ENCODE results near the gene CD248.
"Not testable (repeated sequence)": the region's sequence is repeated elsewhere in the genome, so short reads cannot be mapped to it uniquely, and the experiment has no call there.

Gene CD248

DNA sequence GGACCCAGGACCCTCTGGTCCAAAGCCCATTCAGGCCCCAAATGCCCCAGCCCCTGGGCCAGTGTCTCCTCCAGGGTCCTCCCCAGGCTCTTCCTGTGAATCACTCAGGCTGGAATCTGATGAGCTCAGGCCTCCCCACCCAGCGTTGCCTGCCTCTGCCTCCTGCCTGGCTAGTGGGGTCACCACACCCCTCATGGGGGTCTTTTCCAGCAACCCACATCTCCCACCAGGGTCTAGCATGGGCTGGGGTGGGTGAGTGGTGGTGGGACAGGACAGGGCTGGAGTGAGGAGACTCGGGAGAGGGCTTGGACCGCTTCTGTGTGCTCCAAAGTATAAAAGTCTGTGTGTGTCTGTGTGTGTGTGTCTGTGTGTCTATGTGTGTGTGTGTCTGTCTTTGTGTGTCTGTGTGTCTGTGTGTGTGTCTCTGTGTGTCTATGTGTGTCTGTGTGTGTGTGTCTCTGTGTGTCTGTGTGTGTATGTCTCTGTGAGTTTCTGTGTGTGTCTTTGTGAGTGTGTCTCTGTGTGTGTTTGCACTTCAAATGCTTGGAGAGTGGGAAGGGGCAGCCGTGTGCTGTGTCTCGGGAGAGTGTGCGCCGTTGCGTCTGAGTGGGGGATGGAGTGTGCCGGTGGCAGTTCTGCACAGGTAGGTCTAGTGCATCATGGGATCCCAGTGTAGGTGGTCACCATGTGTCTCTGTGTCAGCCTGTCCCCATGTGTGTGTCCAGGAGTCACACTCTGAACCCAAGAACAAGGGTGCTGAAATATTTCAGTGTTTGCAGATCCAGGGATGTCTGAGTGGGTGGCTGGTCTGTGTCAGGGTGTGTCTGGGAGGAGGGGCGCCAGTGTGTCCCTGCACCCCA, 10.6 kb upstream of the CD248 start:
- no peak for DNase-seq

DNA sequence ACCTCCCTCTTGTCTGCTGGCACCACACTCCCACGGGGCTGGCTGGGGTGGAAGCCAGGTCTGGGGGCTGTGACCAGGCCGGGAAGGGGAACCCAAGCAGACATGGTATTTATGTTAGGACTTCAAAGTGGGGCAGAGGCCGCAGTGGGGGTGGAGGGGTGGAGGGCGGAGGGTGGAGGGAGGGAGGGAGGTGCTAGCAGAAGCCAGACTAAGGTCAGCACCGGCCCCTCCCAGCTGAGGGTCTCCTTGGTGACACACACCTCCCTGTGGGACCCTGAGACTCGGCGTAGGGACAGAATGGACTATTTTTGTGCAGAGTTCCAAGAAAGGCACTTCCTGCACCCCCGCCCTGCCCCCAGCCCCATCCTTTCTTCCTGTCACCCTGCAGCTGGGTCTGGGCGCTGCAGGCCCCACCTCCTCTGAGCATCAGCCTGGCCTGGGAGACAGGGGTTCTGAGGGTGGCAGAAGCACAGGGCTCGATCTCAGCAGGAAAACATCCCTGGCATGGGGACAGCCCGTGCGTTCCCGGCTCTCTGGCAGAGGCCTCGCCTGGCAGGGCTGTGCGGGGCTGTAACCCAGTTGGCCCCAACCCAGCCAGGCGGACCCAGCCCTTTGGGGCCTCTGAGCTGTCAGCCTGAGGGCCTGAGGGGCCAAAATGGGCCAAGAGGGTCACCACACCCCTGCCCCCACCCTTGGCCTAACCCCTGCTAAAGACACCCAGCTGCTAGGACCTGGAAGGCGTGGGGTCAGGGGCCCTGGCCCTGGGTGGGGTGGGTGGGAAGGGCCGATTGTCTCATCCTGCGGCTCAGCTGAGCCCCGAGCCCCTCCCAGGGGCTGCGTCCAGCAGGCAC, 9.6 kb upstream of the CD248 start:
- no peak for DNase-seq

DNA sequence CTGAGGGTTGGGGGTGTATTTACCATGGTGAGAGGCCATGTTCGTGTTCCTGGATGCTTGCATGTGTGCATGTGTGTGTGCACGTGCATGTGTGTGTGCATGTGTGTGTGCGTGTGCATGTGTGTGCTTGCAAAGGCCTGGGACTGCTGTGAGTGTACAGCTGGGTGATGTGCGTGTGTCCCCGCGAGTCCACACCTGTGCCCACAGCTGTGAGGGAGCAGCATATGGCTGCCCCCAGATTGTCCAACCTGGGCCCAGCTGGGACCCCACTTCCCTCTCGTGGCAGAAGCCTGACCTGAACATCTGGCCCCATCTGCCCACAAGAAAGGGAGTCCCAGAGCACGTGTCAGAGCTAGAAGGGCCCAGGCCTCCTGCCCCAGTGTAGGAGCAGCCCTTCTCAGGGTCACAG, 8.4 kb upstream of the CD248 start:
- DNase-seq: no peak

DNA sequence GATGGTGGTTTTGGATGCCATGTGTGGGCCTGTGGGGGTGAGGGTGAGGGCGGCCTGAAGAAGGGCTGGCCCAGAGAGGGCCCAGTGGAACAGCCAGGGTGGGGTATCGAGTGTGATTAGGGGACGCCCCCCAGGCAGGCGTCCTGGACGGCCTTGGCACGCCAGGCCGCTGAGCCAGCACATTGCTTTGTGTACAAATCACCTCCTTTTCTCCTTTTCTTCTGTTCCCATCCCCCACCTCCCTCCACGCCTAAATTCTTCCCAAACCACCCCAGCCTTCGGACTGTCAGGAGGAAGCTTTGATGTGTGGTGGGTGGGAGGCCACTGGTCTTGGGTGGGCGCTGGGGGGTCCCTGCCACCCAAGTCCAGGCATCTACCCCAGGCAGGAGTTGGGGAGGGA, 7.8 kb upstream of the CD248 start:
- no peak for DNase-seq

DNA sequence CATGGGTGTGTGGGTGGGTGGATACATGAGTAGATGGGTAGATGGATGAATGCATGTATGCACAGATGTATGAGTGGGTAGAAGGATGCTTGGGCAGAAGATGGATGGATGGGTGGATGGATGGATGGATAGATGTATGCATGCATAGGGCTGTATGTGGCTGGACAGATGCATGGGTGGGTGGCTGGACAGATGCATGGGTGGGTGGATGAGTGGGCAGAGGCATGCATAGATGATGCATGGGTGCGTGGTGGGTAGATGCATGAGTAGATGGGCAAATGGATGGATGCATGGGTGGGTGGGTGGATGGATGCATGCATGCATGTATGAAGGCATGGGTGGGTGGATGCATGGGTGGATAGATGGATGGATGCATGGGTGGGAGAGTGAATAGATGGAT, 6.8 kb upstream of the CD248 start:
- no peak for DNase-seq

DNA sequence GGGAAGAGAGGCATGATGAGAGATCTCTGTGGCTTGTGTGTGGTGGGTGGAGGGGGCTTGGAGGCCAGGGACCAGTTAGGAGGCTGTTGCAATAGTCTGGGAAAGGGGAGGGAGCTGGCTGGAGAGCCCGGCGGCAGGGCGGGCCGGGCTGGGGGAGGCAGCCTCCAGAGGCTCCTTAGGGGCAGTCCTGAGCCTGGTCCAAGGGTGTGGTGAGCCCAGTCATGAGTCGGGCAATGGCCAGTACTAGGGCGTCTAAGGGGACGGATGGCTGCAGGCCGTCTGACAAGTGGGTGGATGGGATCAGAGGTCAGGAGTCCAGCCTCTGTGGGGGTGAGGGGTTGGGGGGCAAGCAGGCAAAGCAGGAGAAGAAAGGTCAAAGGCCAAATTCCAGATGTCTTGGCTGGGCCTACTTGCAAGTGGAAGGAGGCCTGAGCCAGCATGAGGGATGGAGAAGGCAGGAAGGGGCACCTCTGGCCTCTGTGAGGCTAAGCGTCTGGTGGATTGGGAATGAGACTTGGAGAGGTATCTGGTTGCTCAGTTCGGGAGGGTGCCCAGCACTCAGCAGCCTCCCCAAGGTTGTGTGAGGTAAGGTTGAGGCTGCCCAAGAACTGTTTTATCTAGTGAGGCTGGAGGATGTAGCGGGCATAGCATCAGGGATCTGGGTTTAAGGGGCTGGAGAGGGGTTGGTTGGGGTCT, 6.0 kb upstream of the CD248 start:
- no peak for DNase-seq

DNA sequence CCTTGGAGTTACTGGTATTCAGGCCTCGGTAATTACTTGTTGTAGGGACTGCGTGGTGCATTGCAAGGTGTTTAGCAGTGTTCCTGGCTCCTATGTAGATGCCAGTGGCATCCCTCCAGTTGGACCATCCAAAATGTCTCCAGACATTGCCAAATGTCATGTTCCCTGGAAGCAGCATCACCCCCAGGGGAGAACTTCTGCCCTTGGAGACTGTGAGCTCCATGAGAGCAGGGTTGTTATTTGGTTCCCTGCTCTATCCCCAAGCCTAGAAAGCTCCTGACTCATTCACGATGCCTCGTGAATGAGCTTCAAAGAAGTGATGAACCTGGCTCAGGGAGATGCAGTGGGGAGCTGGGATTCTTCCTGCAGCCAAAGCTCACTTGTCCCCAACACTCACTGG, 4.8 kb upstream of the CD248 start:
- DNase-seq: no peak

DNA sequence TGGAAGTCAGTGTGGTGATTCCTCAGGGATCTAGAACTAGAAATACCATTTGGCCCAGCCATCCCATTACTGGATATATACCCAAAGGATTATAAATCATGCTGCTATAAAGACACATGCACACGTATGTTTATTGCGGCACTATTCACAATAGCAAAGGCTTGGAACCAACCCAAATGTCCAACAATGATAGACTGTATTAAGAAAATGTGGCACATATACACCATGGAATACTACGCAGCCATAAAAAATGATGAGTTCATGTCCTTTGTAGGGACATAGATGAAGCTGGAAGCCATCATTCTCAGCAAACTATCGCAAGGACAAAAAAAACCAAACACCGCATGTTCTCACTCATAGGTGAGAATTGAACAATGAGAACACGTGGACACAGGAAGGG, 3.9 kb upstream of the CD248 start:
- not testable (repeated sequence) for DNase-seq

DNA sequence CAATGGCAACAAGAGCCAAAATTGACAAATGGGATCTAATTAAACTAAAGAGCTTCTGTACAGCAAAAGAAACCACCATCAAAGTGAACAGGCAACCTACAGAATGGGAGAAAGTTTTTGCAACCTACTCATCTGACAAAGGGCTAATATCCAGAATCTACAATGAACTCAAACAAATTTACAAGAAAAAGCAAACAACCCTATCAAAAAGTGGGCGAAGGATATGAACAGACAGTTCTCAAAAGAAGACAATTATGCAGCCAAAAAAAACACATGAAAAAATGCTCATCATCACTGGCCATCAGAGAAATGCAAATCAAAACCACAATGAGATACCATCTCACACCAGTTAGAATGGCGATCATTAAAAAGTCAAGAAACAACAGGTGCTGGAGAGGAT, 3.4 kb upstream of the CD248 start:
- not testable (repeated sequence) for DNase-seq

DNA sequence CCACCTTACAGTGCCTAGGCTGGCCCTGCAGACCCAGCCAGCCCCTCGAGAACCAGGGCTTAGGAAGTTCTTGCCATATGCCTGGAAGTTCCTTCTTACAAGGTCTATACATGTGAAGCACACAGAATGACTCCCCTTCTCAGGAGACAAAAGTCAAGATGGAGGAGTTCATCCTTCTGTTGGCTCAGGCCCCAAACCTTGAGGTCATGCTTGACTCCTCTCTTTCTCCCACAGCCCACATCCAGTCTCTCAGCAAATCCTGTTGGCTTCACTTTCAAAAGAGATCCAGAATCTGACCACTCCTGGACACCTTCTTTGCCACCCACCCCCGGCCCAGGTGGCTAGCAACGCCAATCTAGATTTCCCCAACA, 1.7 kb upstream of the CD248 start:
- DNase-seq: no peak

DNA sequence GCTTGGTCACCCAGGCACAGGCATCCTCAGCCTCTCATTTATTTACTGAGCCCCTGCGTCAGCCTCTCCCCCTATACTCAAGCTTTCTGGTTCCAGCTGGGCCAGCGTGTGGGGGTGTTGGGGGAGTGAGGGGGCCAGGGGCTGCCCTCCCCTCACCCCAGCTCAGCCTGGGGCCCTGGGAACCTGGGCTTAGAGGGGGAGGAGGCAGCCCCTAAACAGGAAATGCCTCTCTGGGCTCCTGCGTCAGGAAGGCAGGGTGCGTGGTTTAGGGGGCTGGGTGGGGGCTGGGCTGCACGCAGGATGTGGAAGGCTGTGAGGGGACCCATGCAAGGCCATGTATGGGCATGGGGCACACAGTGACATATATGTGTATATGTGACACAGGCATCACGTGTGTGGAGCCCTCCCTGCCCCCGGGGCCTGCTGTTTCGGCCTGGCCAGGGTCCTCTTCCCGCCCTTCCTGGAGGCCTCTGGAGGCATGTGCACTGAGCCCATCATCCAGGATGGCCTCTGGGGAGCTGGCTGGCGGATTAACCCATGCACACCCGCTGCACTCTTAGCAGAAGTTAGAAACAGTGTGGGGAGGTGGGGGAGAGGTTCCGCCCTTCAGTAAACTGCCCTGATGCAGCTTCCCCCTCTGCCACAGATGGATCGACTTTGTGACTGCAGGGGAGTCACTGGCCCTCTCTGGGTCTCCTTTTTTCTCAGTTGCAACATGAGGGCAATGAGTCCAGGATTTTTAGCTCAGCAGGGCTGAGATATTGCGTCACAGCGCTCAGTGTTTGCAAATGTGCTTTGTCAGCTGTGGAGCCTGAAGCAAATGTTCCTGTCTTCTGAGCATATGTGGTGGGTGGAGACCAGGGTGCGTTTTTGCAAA, 1.1 kb upstream of the CD248 start:
- no peak for DNase-seq

DNA sequence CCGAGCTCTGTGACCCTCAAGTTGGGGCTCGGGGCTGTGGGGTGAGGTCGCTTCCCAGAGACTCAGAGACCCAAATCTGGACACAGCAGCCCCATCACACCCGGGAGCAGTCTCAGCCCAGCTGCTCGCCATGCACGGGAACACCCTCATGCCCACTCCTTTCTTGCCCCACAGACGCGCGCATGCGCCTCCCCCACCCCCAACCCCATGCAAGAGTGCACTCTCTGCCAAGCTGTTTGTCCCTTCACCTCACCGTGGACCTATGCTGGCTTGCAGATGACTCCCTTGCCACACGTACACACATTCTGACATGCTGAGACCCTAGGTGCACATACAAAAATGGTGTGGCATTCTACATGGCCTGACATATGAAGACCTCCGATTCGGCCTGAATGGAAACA, 478 bp upstream of the CD248 start:
- no peak for DNase-seq

DNA sequence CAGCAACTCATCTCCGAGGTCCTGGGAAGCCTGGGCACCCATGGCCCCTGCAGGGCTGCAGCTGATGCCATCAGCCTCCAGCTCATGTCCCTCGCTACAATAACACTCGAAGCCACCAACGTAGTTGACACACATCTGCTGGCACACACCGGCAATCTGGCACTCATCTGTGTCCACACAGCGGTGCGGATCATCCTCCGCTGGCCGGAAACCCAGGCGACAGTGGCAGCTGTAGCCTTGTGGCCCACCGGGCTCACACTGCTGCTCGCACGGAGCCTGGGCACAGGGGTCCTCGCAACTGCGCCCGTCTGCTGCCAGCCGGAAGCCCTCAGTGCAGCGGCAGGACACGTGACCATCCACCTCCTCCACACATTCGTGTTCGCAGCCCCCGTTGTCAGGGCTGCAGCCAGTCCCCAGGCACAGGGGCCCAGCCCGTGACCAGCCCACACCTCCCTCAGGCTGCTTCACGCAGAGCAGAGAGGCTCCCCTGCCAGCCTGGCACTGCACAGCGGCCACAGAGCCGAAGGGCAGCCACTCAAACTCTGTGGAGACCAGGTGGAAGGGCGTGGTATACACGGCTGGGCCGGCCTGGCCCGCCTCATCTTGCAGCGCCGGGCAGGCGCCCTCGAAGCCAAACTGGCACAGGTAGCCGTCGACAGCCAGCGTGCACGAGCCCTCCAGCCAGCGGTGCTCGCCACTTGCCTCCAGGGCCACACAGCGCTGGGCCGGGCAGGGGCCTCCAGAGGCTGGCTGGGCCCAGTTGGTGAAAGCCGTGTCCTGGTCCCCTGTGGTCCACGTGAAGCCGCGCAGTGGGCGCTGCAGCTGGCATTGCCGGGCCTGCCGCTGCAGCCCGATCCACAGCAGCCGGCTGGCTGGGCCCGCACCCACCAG, 678 bp downstream of the CD248 start:
- DNase-seq: no peak

DNA sequence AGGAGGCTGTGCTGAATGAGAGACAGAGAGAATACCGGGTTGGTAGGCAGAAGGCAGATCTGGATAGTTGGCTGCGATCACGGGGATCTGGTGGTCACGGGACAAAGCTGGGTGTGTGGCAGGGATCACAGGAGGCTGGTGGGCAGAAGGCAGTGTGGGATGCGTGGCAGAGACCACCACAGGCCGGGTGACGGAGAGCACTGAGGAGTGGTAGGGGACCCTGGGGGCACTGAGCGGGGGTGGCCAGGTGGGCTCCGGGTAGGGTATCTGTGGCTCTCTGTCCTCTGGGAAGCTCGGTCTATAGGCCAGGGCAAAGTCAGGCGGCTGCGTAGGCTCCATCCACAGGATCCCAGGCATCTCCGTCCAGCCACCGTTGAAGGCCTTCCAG, 1.4 kb downstream of the CD248 start:
- no peak for DNase-seq

DNA sequence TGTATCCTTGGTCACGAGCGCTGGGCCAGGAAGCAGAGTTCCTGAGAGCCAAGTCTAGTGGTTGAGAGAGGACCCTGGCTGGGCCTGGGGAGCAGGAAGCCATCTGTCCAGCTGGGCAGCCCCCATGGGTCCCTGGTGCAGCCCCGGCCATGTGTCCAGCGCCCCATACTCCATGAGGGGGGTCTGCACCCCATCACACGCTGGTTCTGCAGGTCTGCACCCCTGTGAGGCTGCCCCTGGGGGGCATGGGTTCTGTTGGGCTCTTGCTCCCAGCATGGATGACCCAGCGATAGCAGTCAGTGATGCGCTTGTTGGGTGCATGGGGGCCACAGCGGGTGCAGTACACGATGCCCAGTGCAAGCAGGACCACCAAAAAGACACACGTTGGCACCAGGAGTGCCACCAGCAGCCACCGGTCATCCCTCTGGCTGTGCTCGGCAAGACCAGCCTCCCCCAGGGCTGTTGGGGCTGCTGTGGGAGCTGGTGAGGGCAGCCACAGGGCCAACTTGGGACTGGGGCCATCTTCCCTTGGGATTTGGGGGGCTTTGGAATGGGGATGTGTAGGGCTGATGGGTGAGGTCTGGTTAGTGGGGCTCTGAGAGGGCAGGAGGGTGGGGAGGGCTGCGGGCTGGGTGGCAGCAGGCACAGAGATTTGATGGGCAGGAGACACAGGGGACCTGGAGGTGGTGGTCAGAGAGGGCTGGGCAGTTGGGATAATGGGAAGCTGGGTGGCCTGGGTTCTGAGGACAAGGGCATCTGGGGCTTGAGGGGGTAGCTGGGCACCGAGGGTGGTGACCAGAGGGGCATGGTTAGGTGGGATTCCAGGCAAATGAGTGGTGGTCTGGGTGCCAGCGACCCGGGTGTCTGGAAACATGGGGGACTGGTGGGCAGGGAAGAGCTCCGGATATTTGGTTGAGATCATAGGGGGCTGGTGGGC, 2.0 kb downstream of the CD248 start:
- no peak for DNase-seq

DNA sequence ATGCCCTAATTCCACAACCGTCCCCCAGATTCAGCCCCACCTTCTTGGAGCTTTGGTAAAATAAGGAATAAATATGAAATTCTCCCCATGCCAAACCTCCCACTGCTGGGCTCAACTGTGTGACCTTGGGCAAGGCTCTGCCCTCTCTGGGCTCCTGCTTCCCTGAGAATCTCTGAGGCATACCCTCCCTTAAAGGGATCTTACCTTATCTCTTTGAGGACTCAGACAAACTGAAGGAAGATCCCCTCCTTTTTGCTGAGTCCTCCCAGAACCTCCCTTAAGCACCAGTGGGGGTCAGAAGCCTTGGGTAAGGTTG, 2.7 kb downstream of the CD248 start:
- no peak for DNase-seq

DNA sequence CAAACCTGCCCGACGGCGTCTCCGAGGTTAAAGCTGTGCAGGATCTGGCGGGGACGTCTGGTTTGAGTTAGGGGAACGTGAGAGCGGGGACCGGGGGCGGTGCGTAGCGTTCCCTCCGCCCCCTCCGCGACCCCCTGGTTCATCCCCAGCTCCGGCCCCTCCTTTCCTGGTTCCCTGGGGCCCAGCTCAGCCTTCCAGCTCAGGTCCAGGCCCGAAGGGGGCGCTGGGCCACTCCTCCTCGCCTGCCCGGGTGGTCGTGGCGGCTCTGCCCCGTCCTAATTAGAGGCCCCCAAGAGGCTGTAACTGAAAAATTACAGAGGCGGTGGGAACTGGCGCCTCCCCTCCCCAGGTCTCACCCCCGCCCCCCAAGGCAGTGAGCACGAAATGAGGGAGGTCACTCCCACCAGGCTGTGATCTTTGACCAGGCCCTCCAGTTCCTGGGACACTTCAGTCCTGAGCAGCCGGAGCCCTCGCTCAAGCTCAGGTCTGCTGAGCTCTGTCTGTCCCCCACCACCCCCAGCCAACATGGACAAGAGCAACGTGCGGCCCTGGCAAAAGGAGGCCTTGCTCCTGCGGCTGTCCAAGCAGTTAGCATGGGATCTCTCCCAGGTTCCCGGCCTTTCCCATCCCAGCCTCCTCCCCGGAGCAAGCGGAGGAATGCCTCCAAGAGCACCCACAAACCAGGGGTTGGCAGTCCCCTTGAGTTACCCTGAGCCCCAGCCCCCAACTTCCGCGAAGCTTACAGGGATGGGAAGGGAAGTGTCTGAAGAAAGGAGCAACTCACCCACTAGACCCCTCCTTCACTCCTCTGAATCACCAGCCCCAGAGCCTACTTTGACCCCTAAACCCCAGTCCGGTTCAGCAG, 3.3 kb downstream of the CD248 start:
- no peak for DNase-seq

DNA sequence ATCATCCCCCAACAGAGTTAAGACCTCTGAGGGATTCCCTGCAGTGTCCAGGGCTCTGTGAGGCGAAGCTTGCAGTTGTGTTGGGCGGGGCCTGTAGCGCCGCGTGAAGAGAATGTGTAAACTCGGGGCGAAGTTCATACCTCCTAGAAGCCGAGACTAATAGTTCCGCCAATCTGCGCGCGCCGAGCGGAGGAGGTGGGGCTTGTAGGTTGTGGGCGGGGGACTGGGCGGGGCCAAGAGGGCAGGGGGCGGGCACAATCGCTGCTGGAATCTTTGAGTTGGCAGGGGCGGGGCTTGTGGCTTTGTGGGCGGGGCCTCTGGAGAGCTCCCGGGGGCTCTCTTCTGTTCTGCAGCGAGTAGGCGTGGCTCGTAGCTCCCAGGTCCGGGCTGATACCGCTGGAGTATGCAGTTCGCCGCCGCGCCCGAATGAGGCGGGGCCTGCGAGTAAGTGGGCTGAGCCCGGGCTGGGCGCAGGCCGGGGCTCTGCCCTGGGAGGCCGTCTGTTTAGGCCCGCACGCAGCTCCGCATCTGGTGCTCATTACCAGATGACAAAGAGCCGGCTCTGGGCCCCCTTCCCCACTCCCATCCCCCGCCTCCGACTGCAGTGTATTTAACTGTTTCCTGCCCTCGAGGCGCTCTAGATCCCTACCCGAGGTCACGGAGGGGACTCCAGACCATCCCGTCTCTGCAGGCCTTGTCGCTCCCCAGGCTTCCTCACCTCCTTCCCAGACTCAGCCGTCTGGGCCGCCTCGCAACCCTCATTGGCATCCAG, 4.1 kb downstream of the CD248 start:
- DNase-seq: peak; percentile 95
